ENCODE data around the gene RTP1.

RTP1 gene

DNA sequence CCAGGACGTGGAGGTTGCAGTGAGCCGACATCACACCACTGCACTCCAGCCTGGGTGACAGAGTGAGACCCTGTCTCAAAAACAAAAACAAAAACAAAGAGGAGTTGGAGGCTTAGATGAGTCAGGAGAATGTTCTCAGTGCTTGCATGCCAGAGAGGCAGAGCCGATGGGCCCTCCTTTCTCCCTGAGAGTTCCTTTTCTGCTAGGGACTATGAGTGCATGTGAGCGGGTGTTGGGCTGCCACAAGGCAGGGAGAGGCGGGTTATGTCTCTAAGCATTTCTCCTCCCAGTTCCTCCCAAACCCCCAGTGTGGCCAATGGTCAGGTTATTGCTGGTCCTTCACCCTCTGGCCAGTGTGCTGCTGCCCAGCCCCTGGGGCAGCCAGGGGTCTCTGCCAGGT lies 45.1 kb downstream of the RTP1 start:
- DNase-seq (ENCODE audit: low spot score), result no peak

DNA sequence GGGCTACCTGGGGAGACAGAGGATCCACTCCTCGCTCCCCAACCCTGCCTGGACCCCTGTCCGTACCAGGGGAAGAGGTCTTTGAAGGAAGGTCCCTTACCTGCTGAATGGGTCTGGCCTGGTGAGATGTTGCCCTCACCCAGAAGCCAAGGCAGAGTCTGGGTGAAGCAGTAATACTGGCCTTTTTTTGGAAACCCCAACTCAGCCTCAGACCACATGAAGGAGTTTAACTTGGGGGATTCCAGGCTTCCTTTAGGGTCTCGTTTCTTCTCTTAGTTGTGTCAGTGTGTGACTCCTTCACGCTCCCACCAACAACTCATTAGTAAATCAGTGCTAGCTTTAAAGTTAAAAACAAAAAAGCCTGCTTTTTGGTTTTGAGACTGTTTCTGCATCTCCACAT lies 45.6 kb downstream of the RTP1 start:
- no peak for DNase-seq (ENCODE audit: low spot score)

DNA sequence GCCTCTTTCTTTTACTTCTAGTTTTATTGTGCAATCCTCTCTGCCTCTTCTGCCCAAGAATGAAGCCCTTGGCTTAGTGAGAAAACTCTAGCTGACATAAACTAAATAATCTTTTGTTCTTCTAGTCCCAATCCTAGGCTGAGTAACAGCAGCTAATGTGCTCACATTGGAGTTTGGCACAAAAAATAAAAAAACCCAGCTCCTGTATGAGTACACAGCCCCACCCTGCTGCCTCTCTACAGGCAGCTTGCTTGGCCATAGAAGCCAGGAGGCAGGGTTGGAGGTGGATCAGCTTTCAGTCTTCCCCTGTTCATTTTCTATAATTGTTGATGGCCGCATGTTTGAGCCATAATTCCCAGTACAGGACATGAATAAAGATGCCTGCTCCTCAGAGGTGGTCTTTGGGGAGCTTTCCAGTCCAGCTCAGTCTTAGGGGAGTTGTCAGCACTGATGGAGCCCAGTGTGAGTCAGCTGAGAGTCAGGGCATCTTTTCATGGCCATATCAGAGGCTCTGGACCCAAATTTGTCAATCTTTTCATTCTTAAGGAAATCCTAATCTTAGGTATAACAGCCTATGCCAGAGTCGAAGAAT lies 46.7 kb downstream of the RTP1 start:
- no peak for DNase-seq (ENCODE audit: low spot score)

DNA sequence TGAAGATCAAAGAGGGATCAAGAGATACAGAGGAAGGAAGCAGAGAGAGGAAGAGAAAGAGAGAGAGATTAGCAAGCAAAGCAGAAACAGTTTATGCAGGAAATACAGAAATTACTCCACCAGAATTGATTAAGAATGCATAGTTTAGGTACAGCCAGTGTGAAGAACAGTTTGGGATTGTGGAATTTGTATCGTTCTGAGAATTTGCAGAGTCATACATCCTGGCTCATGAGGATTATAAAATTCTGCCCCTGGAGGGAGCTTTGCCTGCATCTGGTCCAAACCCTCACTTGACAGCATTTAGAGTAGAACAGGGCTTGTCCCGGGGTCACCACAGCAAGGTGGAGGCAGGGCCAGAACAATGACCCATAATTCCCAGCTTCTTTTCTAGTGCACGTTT lies 50.1 kb downstream of the RTP1 start:
- no peak for DNase-seq (ENCODE audit: low spot score)
